Measurements from ENCODE around the gene PLA2G4F. TPM values are rescaled to one million over a fixed set of nuclear protein-coding genes. Genes with fewer than 3 reads are reported as not detected.

The PLA2G4F gene, protein sequence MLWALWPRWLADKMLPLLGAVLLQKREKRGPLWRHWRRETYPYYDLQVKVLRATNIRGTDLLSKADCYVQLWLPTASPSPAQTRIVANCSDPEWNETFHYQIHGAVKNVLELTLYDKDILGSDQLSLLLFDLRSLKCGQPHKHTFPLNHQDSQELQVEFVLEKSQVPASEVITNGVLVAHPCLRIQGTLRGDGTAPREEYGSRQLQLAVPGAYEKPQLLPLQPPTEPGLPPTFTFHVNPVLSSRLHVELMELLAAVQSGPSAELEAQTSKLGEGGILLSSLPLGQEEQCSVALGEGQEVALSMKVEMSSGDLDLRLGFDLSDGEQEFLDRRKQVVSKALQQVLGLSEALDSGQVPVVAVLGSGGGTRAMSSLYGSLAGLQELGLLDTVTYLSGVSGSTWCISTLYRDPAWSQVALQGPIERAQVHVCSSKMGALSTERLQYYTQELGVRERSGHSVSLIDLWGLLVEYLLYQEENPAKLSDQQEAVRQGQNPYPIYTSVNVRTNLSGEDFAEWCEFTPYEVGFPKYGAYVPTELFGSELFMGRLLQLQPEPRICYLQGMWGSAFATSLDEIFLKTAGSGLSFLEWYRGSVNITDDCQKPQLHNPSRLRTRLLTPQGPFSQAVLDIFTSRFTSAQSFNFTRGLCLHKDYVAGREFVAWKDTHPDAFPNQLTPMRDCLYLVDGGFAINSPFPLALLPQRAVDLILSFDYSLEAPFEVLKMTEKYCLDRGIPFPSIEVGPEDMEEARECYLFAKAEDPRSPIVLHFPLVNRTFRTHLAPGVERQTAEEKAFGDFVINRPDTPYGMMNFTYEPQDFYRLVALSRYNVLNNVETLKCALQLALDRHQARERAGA
- total RNA-seq = not detected in 3 replicates
- long read RNA-seq = 0 reads

- Mint-ChIP-seq H3K36me3 (ENCODE audit: low read depth) (peaks cover 15% of the 10 kb centered on the region), H3K27me3 (ENCODE audit: low read depth) (no peaks in the 10 kb centered on the region), H3K4me1 (ENCODE audit: low read depth) (peaks cover 8% of the 10 kb centered on the region), H3K9me3 (ENCODE audit: low read depth) (no peaks in the 10 kb centered on the region), H3K27ac (ENCODE audit: unreplicated experiment) (no peak within 1 kb of the TSS), H3K4me3 (ENCODE audit: unreplicated experiment) (no peak within 1 kb of the TSS)
- DNase-seq (ENCODE audit: low spot score) = no peak
- no peak for TF ChIP-seq CTCF (IDR thresholded peaks at IDR 0.05)
Observed at GRCh38 chr15:42156243-42156922, at the start of gene PLA2G4F. Gene PLA2G4F, minus strand, starts transcription at chr15:42156636. Its CDS starts 87 bp downstream, at chr15:42156549.

DNA sequence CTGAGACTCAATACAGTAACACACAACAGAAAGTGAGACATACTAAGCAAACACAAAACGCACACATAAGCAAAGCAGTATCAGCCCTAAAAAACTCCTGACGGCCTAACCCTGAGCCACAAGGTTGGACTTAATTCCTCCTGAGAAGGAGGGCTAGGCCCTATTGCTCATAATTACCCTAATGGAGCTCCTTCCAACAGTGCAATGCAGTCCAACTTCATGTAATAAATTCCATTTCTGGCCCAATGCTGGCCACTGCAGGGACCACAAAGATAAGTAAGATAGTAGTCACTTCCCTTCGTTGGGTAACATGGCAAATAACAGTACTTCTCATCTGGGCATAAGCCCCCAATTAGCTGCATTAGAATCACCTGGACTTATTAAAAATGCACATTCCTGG is 47.5 kb upstream of the PLA2G4F start:
- H3K4me3 Mint-ChIP-seq (ENCODE audit: unreplicated experiment) = no peak overlapping the region
- no peak for DNase-seq (ENCODE audit: low spot score)
- no peak overlapping the region for H3K27ac Mint-ChIP-seq (ENCODE audit: unreplicated experiment)
- H3K36me3 Mint-ChIP-seq (ENCODE audit: low read depth) = peaks cover 7% of the 10 kb centered on the region
- H3K9me3 Mint-ChIP-seq (ENCODE audit: low read depth) = no peaks in the 10 kb centered on the region
- H3K4me1 Mint-ChIP-seq (ENCODE audit: low read depth) = peaks cover 31% of the 10 kb centered on the region
- TF ChIP-seq CTCF (IDR thresholded peaks at IDR 0.05) = no peak
- no peaks in the 10 kb centered on the region for H3K27me3 Mint-ChIP-seq (ENCODE audit: low read depth)

DNA sequence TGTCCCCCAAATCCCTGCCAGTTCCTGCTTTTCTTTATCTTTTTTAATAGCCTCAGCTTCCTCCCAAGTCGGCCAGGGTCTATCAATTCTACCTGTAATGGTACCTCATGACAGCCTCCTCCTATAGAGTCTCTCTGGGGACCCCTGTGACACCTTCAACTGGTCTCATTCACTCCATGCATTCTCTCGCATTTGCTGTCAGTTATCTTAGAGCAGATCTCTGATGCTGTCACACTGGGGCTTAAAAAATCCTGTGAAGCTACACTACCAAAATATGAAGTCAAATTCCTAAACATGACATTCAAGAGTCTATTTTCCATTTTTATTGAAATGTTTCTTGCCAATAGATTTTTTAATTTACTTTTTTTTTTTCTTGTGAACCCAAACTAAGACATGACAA is 46.2 kb upstream of the PLA2G4F start:
- Mint-ChIP-seq H3K4me1 (ENCODE audit: low read depth) (peaks cover 26% of the 10 kb centered on the region), H3K27me3 (ENCODE audit: low read depth) (no peaks in the 10 kb centered on the region), H3K9me3 (ENCODE audit: low read depth) (no peaks in the 10 kb centered on the region), H3K4me3 (ENCODE audit: unreplicated experiment) (no peak overlapping the region), H3K27ac (ENCODE audit: unreplicated experiment) (no peak overlapping the region), H3K36me3 (ENCODE audit: low read depth) (peaks cover 9% of the 10 kb centered on the region)
- TF ChIP-seq CTCF (IDR thresholded peaks at IDR 0.05) = no peak
- no peak for DNase-seq (ENCODE audit: low spot score)

DNA sequence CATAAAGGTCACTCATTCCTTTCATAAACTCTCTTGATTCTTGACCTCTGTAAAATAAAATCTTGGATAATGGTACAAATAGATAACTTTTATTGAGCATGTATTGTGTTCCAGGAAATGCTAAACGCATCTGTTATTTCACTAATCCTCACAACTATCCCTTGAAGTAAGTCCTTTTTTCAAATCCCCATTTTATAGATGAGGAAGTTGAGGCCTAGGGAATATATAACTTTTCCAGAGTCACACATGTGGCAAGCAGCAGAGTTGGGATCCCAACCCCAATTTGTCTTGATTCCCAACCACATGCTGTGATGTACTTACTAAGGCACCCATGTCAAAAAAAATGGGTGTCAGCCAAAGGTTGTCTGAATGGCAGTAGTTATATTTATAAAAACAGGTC is 45.4 kb upstream of the PLA2G4F start:
- Mint-ChIP-seq H3K27me3 (ENCODE audit: low read depth) (no peaks in the 10 kb centered on the region), H3K36me3 (ENCODE audit: low read depth) (peaks cover 9% of the 10 kb centered on the region), H3K9me3 (ENCODE audit: low read depth) (no peaks in the 10 kb centered on the region), H3K27ac (ENCODE audit: unreplicated experiment) (no peak overlapping the region), H3K4me1 (ENCODE audit: low read depth) (peaks cover 18% of the 10 kb centered on the region), H3K4me3 (ENCODE audit: unreplicated experiment) (no peak overlapping the region)
- no peak for DNase-seq (ENCODE audit: low spot score)
- TF ChIP-seq CTCF (IDR thresholded peaks at IDR 0.05) = no peak

- TF ChIP-seq CTCF (IDR thresholded peaks at IDR 0.05) = no peak
- no peak overlapping the region for H3K27ac Mint-ChIP-seq (ENCODE audit: unreplicated experiment)
- no peaks in the 10 kb centered on the region for H3K27me3 Mint-ChIP-seq (ENCODE audit: low read depth)
- no peak for DNase-seq (ENCODE audit: low spot score)
- peaks cover 3% of the 10 kb centered on the region for H3K9me3 Mint-ChIP-seq (ENCODE audit: low read depth)
- H3K4me3 Mint-ChIP-seq (ENCODE audit: unreplicated experiment) = no peak overlapping the region
- peaks cover 18% of the 10 kb centered on the region for H3K36me3 Mint-ChIP-seq (ENCODE audit: low read depth)
- peaks cover 3% of the 10 kb centered on the region for H3K4me1 Mint-ChIP-seq (ENCODE audit: low read depth)
Observed at GRCh38 chr15:42199126-42199525, 42.7 kb upstream of the PLA2G4F start.
